Tongue (tissue), 2 donors: ENCODE data around the gene KRTAP12-2. TPM values are rescaled to one million over a fixed set of nuclear protein-coding genes. Genes with fewer than 3 reads are reported as not detected.
"Not testable (repeated sequence)": the region's sequence is repeated elsewhere in the genome, so short reads cannot be mapped to it uniquely, and the experiment has no call there.

Experiments used
- DNase-seq: peaks from one replicate; pipeline ENCODE4 v3.0.0-alpha.2; 2015
- total RNA-seq: library from RNA; depleted of rRNA; stranded (reverse); fragments of >200 nt; gene quantifications from one replicate; pipeline ENCODE4 v1.2.3, GENCODE V29; 2014

The KRTAP12-2 gene
- total RNA-seq, 1 donor from 2014 or later, result not detected

DNA sequence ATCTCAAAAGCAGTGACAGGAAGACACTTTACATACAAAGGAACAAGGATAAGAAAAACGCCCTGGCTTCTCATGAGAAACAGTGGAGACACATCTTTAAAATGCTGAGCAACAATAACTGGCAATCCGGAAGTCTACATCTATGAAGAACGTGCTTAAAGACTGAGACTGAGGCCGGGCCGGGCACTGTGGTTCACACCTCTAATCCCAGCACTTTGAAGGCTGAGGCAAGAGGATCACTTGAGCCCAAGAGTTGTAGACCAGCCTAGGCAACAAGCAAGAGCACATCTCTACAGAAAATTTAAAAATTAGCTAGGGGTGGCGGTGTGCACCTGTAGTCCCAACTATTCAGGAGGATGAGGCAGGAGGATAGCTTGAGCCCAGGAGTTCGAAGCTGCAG, 17.4 kb upstream of the KRTAP12-2 start:
- DNase-seq, result no peak

GRCh38 chr21:44682580-44683151, 15.9 kb upstream of the KRTAP12-2 start:
- no peak for DNase-seq

- DNase-seq, result peak; percentile 15
Measured at GRCh38 chr21:44681861-44682579, 15.3 kb upstream of the KRTAP12-2 start, which contains the start of gene KRTAP12-1. KRTAP12-1 (minus strand) TSS chr21:44682163; CDS start chr21:44682123, 40 bp downstream.

- no peak for DNase-seq
Measured at GRCh38 chr21:44681152-44681551, 14.4 kb upstream of the KRTAP12-2 start.

- DNase-seq, result no peak
Measured at GRCh38 chr21:44677881-44678280, 11.2 kb upstream of the KRTAP12-2 start.

DNA sequence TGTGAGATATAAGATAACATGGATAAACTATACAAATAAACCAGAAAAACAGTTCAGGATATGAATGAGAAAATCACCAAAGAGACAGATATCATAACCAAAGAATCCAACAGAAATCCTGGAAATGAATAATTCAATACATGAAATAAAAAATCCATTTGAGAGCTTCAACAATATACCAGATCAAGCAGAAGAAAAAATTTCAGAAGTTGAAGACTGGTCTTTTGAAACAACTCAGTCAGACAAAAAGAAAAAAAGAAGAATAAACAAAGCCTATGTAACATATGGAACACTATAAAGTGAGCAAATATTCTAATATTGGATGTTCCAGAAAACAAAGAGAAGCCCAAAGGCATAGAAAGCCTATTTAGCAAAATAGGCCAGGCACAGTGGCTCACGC, 5.2 kb upstream of the KRTAP12-2 start:
- no peak for DNase-seq

DNA sequence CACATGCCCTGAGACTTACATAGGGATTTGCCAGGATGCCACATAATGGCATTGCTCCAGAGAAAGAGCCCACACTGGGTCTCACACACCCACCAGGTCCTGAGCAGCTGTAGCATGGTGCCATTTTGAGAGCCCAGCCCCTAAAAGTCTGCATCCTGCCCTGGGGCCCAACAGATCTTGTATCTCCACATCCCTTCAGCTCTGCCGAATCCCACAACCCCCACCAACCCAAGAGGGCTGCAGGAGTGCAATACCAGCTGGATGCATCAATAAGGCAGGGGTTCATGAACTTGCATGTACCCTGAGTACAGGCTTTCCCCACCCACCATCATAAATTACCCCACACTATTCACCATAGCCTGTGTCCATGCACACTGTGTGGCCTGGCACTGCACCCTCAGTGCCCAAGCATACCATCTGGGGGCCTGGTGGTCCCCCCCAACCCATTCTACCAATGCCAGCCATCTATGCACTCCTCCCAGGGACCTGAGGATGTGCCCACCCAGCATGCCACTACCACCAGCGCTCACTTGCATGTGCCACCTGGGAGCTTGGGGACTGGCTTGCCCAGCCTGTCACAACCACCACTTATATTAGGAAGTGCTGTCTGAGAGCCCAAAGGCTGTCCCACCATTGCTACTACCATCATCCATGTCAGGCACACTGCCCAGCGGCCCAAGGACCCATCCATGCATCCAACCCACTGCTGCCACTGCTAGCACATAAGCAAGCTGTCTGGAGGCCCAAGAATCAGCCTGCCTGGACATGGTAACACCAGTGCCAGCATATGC, 4.1 kb upstream of the KRTAP12-2 start:
- no peak for DNase-seq

GRCh38 chr21:44667612-44668011, 885 bp upstream of the KRTAP12-2 start:
- no peak for DNase-seq

DNA sequence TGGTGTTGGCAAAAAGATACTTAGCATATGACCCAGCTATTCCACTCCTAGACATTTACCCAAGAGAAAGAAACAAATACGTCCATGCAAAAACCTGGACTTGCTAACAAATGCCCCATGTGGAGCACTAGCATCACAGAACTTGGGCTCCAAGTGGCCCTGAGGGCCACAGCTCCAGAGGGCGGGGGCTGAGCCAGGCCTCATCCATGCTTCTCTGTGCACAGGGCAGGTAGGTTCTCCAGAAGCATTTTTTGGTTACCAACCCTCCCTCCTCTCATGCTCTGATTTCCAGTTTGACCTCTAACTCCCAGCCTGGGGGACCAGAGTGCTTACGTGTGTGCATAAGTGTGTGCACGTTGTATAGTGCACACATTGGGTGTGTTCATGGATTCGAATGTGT, 2.0 kb downstream of the KRTAP12-2 start:
- no peak for DNase-seq

DNA sequence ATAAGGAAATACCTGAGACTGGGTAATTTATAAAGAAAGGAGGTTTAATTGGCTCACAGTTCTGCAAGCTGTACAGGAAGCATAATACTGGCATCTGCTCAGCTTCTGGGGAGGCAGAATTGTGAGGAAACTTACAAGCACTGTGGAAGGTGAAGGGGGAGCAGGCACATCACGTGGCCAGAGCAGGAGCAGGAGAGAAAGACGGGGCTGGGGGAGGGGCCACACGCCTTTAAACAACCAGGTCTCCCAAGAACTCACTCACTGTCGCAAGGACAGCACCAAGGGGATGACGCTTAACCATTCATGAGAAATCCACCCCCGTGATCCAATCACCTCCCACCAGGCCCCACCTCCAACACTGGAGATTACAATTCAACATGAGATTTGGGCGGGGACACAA, 5.2 kb downstream of the KRTAP12-2 start:
- not testable (repeated sequence) for DNase-seq

DNA sequence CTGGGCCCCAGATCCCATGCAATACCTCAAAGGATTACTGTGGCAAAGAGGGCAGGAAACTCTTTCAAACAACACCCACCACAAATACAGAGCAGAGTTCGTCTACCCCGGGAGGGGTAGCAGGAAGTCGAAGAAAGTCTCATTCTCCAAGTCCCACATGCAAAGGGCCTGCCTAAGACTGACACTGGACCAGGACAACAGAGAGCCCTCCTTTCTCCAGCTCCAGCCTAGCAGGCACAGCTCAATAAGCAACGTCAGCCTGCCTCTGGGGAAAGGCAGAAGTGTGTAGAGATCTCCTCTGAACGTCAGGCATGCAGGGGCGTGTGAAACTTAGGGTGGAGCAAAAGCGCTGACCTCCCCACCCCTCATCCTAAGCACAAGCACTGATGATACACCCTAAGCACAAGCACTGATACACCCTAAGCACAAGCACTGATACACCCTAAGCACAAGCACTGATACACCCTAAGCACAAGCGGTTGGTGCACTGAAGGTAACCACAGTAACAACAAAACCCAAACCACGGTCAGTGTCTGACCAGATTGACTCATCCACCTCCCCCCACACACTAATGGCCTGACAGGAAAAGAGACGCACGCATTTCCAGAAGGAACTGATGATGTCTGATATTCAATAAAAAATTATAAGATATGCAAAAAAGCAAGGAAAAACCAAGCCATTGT, 7.7 kb downstream of the KRTAP12-2 start:
- DNase-seq, result no peak

- DNase-seq, result no peak
Measured at GRCh38 chr21:44658541-44658910, 8.2 kb downstream of the KRTAP12-2 start.

- peak; percentile 1 for DNase-seq
Measured at GRCh38 chr21:44657635-44658540, 8.8 kb downstream of the KRTAP12-2 start, which contains the start of gene KRTAP12-3. KRTAP12-3 (plus strand) TSS chr21:44657932; CDS start chr21:44657980, 48 bp downstream.

- no peak for DNase-seq
Measured at GRCh38 chr21:44656868-44657267, 9.9 kb downstream of the KRTAP12-2 start.

DNA sequence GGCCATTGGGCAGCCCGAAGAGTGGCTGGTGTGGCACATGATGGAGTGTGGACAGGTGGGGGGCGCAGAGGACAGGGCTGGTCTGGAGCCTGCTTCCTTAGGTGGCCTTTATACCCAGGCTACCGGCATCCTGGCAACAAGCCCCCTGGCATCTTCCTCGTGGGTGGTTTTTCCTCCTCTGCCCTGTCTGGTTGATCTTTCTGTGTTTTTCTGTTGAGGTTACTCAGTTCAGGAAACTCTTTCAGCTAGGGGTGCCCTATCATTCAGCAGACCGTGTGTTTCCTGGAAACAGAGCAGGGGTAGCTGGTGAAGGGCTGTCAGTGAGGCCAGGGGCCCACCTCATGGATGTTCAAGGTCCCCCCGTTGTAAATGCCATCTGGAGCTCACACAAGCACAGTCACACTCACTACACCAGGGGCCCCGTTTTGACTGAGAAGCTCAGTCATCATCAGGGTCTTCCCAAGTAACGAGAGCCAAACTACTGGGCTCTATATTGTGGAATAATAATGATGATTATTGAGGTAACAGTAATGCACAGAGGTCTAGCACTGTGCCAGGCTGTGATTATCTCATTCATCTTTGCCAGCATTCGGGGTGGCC, 12.1 kb downstream of the KRTAP12-2 start, which contains the start of gene KRTAP12-4:
KRTAP12-4 (minus strand) TSS at position 84 of the 600 bp plus-strand sequence; CDS start at position 39, 45 bp downstream.
- DNase-seq, result no peak

DNA sequence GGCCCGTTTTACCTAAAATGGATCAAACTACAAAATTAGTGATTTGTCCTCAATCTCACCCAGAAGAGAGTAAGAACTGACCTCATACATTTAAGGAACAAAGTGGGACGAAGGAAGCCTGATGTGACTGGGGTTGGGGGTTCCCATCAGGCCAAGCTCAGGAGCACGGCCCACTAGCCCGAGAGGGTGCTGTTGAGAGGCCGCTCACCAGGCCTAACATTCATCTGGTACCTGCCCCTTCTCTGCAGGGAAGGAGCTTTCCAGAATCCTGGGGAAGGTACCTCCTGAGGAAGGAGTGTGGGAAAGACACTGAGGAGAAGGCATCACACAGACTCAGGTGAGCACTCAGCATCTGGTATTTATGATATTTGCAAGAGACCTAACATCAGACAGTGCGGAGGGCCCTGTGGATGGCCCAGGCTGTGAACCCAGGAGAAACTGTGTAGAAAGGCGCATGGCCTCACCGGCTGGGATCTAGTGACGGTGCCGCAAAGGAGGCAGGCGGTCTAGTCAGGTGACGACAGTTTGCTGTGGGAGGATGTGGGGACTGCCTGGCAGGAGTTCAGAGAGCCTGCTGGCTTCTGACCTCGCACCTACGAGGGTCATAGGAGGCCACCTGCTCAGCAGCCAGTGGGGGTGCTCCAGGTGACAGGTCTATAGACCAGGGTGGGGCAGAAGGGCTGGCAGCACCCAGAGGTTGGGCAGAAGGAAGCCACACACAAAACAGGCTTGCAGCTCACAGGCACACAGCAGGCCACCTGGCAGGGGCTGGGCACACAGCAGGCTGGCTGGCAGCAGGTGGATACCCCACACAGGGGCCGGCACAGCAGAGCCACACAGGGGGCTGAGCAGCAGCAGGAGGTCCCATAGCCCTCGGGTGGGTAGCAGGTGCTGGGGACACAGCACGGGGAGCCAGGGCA, 12.8 kb downstream of the KRTAP12-2 start:
- no peak for DNase-seq

GRCh38 chr21:44653123-44653522, 13.6 kb downstream of the KRTAP12-2 start:
- DNase-seq, result no peak

DNA sequence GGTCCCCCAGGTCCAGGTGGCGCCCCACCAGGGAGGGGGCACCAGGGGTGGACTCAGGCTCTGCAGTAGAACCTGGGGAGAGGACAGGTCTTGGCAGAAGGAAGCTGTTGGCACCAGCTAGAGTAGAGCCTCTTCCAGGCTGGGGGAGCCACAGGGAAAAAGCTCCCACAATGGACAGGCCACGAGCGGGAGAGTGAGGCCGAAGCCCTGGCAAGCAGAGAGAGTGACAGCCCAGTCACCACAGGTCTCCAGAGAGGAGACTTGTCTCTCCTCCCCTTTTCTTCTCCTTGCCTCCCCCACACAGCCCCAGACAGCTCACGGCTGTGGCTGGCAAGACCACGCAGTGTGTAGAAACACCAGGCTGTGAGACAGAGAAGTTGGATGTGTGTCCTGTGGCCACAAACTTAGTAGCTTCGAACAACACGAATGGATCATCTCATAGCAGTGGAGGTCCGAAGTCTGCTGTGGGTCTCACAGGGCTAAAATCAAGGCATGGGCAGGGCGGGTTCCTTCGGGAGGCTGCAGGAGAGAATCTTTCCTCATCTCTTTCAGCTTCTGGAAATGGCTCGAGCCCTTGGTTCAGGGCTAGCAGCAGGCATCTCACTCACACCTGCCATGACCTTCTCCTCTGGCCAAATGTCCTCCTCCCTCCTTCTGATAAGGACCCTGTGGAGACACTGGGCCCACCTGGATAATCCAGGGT, 15.6 kb downstream of the KRTAP12-2 start:
- no peak for DNase-seq
